Activated CD8-positive, alpha-beta T cell treated with anti-CD3 and anti-CD28 coated beads, Interleukin-2, amount 10 ng/mL, durations not matched to agents 7 days and 5 days (primary cell): ENCODE measurements around the gene SPATA31E1. TPM values are rescaled to one million over a fixed set of nuclear protein-coding genes. Genes with fewer than 3 reads are reported as not detected.

ENCODE experiments used
- ATAC-seq: fragments of 150-1000 bp; cut with Tn5 transposase; one replicate; pipeline ENCODE4 v1.10.0; 2021; ENCODE audit warnings: moderate library complexity
- CTCF ChIA-PET: fragments of 350-600 bp; sonication (Branson Sonifier 250); formaldehyde crosslinking; loops from one replicate; lab custom pipeline; 2021; ENCODE audit warnings: antibody characterized with exemption; lab: Charles Lee
- POLR2A ChIA-PET: fragments of 350-600 bp; sonication (Branson Sonifier 250); formaldehyde crosslinking; loops from one replicate; lab custom pipeline; 2021; ENCODE audit warnings: antibody characterized with exemption; lab: Charles Lee
- DNase-seq: peaks from one replicate; pipeline ENCODE4 v3.0.0-alpha.2; 2020
- H3K27ac Mint-ChIP-seq: one replicate; pipeline ENCODE4 v1.8.0; 2021; ENCODE audit warnings: mild to moderate bottlenecking, mixed read lengths
- H3K27me3 Mint-ChIP-seq: one replicate; pipeline ENCODE4 v1.8.0; 2021; ENCODE audit warnings: low read depth, mixed read lengths
- H3K36me3 Mint-ChIP-seq: one replicate; pipeline ENCODE4 v1.8.0; 2021; ENCODE audit warnings: low read depth, mixed read lengths
- H3K4me1 Mint-ChIP-seq: one replicate; pipeline ENCODE4 v1.8.0; 2021; ENCODE audit warnings: low read depth, mixed read lengths
- H3K4me3 Mint-ChIP-seq: one replicate; pipeline ENCODE4 v1.8.0; 2021; ENCODE audit warnings: mild to moderate bottlenecking, mixed read lengths
- H3K9me3 Mint-ChIP-seq: one replicate; pipeline ENCODE4 v1.8.0; 2022; ENCODE audit warnings: mixed read lengths; ENCODE audit not compliant: insufficient read depth
- total RNA-seq, 2 experiments: library from RNA; stranded (reverse); gene quantifications; one replicate each; pipeline ENCODE4 v1.2.3, GENCODE V29; 2021

Gene SPATA31E1
- total RNA-seq, 2 experiments from 2014 or later: not detected

GRCh38 chr9:87853876-87854579 is 28.6 kb upstream of the SPATA31E1 start:
- H3K36me3 Mint-ChIP-seq: no peaks in the 10 kb centered on the region
- H3K9me3 Mint-ChIP-seq: peaks cover 3% of the 10 kb centered on the region
- CTCF ChIA-PET: no interaction called here
- POLR2A ChIA-PET: no interaction called here
- ATAC-seq (no peak), DNase-seq (no peak)
- H3K27ac Mint-ChIP-seq: no peak overlapping the region
- H3K4me3 Mint-ChIP-seq: no peak overlapping the region
- H3K4me1 Mint-ChIP-seq: no peaks in the 10 kb centered on the region
- H3K27me3 Mint-ChIP-seq: peaks cover 3% of the 10 kb centered on the region

GRCh38 chr9:87854580-87854955 is 28.1 kb upstream of the SPATA31E1 start:
- CTCF ChIA-PET: no interaction called here
- Mint-ChIP-seq H3K4me1 (no peaks in the 10 kb centered on the region), H3K9me3 (peaks cover 3% of the 10 kb centered on the region), H3K27me3 (peaks cover 3% of the 10 kb centered on the region), H3K27ac (no peak overlapping the region), H3K36me3 (no peaks in the 10 kb centered on the region), H3K4me3 (no peak overlapping the region)
- POLR2A ChIA-PET: no interaction called here
- ATAC-seq (no peak), DNase-seq (no peak)

- DNase-seq (no peak), ATAC-seq (no peak)
- POLR2A ChIA-PET: no interaction called here
- CTCF ChIA-PET: no interaction called here
- Mint-ChIP-seq H3K4me1 (no peaks in the 10 kb centered on the region), H3K36me3 (no peaks in the 10 kb centered on the region), H3K27ac (no peak overlapping the region), H3K4me3 (no peak overlapping the region), H3K9me3 (peaks cover 3% of the 10 kb centered on the region), H3K27me3 (peaks cover 3% of the 10 kb centered on the region)
Observed at GRCh38 chr9:87855061-87855460, 27.6 kb upstream of the SPATA31E1 start.

- Mint-ChIP-seq H3K27me3 (peaks cover 4% of the 10 kb centered on the region), H3K27ac (no peak overlapping the region), H3K4me1 (no peaks in the 10 kb centered on the region), H3K36me3 (no peaks in the 10 kb centered on the region), H3K9me3 (peaks cover 3% of the 10 kb centered on the region), H3K4me3 (no peak overlapping the region)
- ATAC-seq: no peak
- ChIA-PET CTCF (no interaction called here), POLR2A (no interaction called here)
- DNase-seq: no peak
Observed at GRCh38 chr9:87857141-87857947, 25.3 kb upstream of the SPATA31E1 start.

- ATAC-seq (no peak), DNase-seq (no peak)
- H3K9me3 Mint-ChIP-seq: peaks cover 3% of the 10 kb centered on the region
- no peak overlapping the region for H3K4me3 Mint-ChIP-seq
- no peaks in the 10 kb centered on the region for H3K36me3 Mint-ChIP-seq
- peaks cover 8% of the 10 kb centered on the region for H3K27me3 Mint-ChIP-seq
- POLR2A ChIA-PET: no interaction called here
- H3K27ac Mint-ChIP-seq: no peak overlapping the region
- CTCF ChIA-PET: no interaction called here
- no peaks in the 10 kb centered on the region for H3K4me1 Mint-ChIP-seq
Observed at GRCh38 chr9:87857948-87858335, 24.7 kb upstream of the SPATA31E1 start.

GRCh38 chr9:87859137-87859536 is 23.5 kb upstream of the SPATA31E1 start:
- POLR2A ChIA-PET: no interaction called here
- DNase-seq (no peak), ATAC-seq (no peak)
- H3K9me3 Mint-ChIP-seq: peaks cover 3% of the 10 kb centered on the region
- H3K27ac Mint-ChIP-seq: no peak overlapping the region
- CTCF ChIA-PET: no interaction called here
- H3K4me3 Mint-ChIP-seq: no peak overlapping the region
- H3K27me3 Mint-ChIP-seq: peaks cover 8% of the 10 kb centered on the region
- no peaks in the 10 kb centered on the region for H3K36me3 Mint-ChIP-seq
- no peaks in the 10 kb centered on the region for H3K4me1 Mint-ChIP-seq

- ATAC-seq: no peak
Observed at GRCh38 chr9:87859786-87860185, 22.9 kb upstream of the SPATA31E1 start.

GRCh38 chr9:87861332-87861731 is 21.3 kb upstream of the SPATA31E1 start:
- Mint-ChIP-seq H3K27me3 (peaks cover 8% of the 10 kb centered on the region), H3K4me1 (no peaks in the 10 kb centered on the region), H3K36me3 (no peaks in the 10 kb centered on the region), H3K9me3 (peaks cover 3% of the 10 kb centered on the region), H3K27ac (no peak overlapping the region), H3K4me3 (no peak overlapping the region)
- no peak for DNase-seq
- CTCF ChIA-PET: no interaction called here
- POLR2A ChIA-PET: no interaction called here
- no peak for ATAC-seq

More at GRCh38 chr9:87859786-87860185, 22.9 kb upstream of the SPATA31E1 start:
- no peak for DNase-seq
- Mint-ChIP-seq H3K4me3 (no peak overlapping the region), H3K9me3 (peaks cover 3% of the 10 kb centered on the region), H3K27me3 (peaks cover 8% of the 10 kb centered on the region), H3K4me1 (no peaks in the 10 kb centered on the region), H3K27ac (no peak overlapping the region), H3K36me3 (no peaks in the 10 kb centered on the region)
- CTCF ChIA-PET: no interaction called here
- POLR2A ChIA-PET: no interaction called here

GRCh38 chr9:87862536-87863268 is 20.0 kb upstream of the SPATA31E1 start:
- ATAC-seq (no peak), DNase-seq (no peak)
- ChIA-PET POLR2A (no interaction called here), CTCF (no interaction called here)
- no peak overlapping the region for H3K4me3 Mint-ChIP-seq
- peaks cover 3% of the 10 kb centered on the region for H3K9me3 Mint-ChIP-seq
- no peaks in the 10 kb centered on the region for H3K36me3 Mint-ChIP-seq
- H3K27ac Mint-ChIP-seq: no peak overlapping the region
- no peaks in the 10 kb centered on the region for H3K4me1 Mint-ChIP-seq
- peaks cover 8% of the 10 kb centered on the region for H3K27me3 Mint-ChIP-seq

GRCh38 chr9:87863882-87864465 is 18.7 kb upstream of the SPATA31E1 start:
- Mint-ChIP-seq H3K27ac (no peak overlapping the region), H3K9me3 (no peaks in the 10 kb centered on the region), H3K36me3 (no peaks in the 10 kb centered on the region), H3K4me1 (no peaks in the 10 kb centered on the region), H3K4me3 (no peak overlapping the region), H3K27me3 (peaks cover 8% of the 10 kb centered on the region)
- DNase-seq (no peak), ATAC-seq (no peak)
- CTCF ChIA-PET: no interaction called here
- POLR2A ChIA-PET: no interaction called here

- Mint-ChIP-seq H3K27me3 (peaks cover 8% of the 10 kb centered on the region), H3K9me3 (no peaks in the 10 kb centered on the region), H3K36me3 (no peaks in the 10 kb centered on the region), H3K4me3 (no peak overlapping the region), H3K27ac (no peak overlapping the region), H3K4me1 (no peaks in the 10 kb centered on the region)
- CTCF ChIA-PET: no interaction called here
- DNase-seq (no peak), ATAC-seq (no peak)
- POLR2A ChIA-PET: no interaction called here
Observed at GRCh38 chr9:87864915-87865314, 17.8 kb upstream of the SPATA31E1 start.

GRCh38 chr9:87865626-87866025 is 17.1 kb upstream of the SPATA31E1 start:
- CTCF ChIA-PET: no interaction called here
- POLR2A ChIA-PET: no interaction called here
- Mint-ChIP-seq H3K27me3 (peaks cover 8% of the 10 kb centered on the region), H3K4me3 (no peak overlapping the region), H3K27ac (no peak overlapping the region), H3K4me1 (no peaks in the 10 kb centered on the region), H3K9me3 (no peaks in the 10 kb centered on the region), H3K36me3 (no peaks in the 10 kb centered on the region)
- ATAC-seq (no peak), DNase-seq (no peak)
